HG03108 (cell line): ENCODE results near the gene XPNPEP1.
"Not testable (repeated sequence)": the region's sequence is repeated elsewhere in the genome, so short reads cannot be mapped to it uniquely, and the experiment has no call there.

Experiments
- ATAC-seq: cut with Tn5 transposase; IDR thresholded peaks from one replicate; pipeline ENCODE4 v1.9.1; 2021; ENCODE audit warnings: moderate library complexity; ENCODE audit not compliant: unreplicated experiment

XPNPEP1 gene

GRCh38 chr10:109924967-109925620, 1.8 kb upstream of the XPNPEP1 start:
- ATAC-seq = no peak

- ATAC-seq = no peak
Observed at GRCh38 chr10:109924087-109924486, 776 bp upstream of the XPNPEP1 start.

GRCh38 chr10:109922358-109922975, 844 bp downstream of the XPNPEP1 start:
- no peak for ATAC-seq

GRCh38 chr10:109920016-109920415, 3.3 kb downstream of the XPNPEP1 start:
- ATAC-seq = no peak

GRCh38 chr10:109919220-109919619, 4.1 kb downstream of the XPNPEP1 start:
- ATAC-seq = no peak

GRCh38 chr10:109918707-109919106, 4.6 kb downstream of the XPNPEP1 start:
- not testable (repeated sequence) for ATAC-seq

GRCh38 chr10:109915566-109915965, 7.7 kb downstream of the XPNPEP1 start:
- ATAC-seq = no peak

GRCh38 chr10:109914966-109915365, 8.3 kb downstream of the XPNPEP1 start:
- no peak for ATAC-seq

- no peak for ATAC-seq
Observed at GRCh38 chr10:109913306-109913892, 9.9 kb downstream of the XPNPEP1 start.

- ATAC-seq = peak; percentile 87
Observed at GRCh38 chr10:109912335-109913281, 10.7 kb downstream of the XPNPEP1 start.

- no peak for ATAC-seq
Observed at GRCh38 chr10:109911903-109912302, 11.4 kb downstream of the XPNPEP1 start.

GRCh38 chr10:109906316-109906715, 17.0 kb downstream of the XPNPEP1 start:
- no peak for ATAC-seq

GRCh38 chr10:109904397-109904796, 18.9 kb downstream of the XPNPEP1 start:
- no peak for ATAC-seq

- no peak for ATAC-seq
Observed at GRCh38 chr10:109902992-109903947, 20.0 kb downstream of the XPNPEP1 start.

GRCh38 chr10:109899356-109900331, 23.7 kb downstream of the XPNPEP1 start:
- no peak for ATAC-seq

GRCh38 chr10:109898666-109899355, 24.5 kb downstream of the XPNPEP1 start:
- ATAC-seq = no peak

- no peak for ATAC-seq
Observed at GRCh38 chr10:109898007-109898406, 25.3 kb downstream of the XPNPEP1 start.

- ATAC-seq = no peak
Observed at GRCh38 chr10:109895848-109896247, 27.5 kb downstream of the XPNPEP1 start.
